Hematopoietic multipotent progenitor cell treated with erythropoietin and hydrocortisone succinate and interleukin-3 and kit ligand, for 4 days (in vitro differentiated cells): ENCODE results near the gene C18orf32.
"Not testable (repeated sequence)": the region's sequence is repeated elsewhere in the genome, so short reads cannot be mapped to it uniquely, and the experiment has no call there.

Experiments
- DNase-seq: peaks from one replicate; pipeline ENCODE4 v3.0.0-alpha.2; 2015

Gene C18orf32

DNA sequence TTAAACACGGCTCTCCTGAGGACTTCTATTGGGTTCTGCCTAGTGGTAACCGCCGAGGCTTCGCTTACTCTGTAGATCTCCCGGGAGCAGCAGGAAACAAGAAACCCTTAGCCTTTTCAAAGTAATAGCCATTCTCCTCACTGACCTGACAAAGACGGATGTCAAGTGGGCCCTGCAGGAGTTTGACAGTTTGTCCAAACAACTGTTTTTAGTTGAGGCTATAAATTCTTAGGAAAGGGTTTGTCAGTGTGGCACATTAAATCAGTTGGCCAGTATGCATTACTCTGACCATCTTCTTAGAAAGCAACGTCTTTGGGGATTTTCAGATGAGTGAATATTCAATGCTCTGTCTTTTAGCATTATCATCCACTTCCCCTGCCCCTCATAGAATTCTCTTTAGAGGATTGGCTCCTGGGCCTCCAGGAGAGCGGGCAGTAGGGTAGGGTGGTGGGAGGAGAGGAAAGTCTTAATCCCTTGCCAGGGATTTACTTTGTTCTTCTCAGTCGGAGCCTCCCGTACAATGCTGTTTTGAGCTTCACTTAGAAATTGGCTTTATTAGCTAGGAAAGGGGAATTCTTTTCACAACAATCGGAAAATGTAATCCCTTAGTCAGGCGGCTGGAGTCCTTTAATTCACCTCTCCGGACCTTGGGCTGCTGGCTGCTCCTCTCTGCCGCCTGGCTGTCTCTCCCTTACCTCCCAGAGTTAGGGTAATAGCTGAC, 13.3 kb upstream of the C18orf32 start:
- no peak for DNase-seq

DNA sequence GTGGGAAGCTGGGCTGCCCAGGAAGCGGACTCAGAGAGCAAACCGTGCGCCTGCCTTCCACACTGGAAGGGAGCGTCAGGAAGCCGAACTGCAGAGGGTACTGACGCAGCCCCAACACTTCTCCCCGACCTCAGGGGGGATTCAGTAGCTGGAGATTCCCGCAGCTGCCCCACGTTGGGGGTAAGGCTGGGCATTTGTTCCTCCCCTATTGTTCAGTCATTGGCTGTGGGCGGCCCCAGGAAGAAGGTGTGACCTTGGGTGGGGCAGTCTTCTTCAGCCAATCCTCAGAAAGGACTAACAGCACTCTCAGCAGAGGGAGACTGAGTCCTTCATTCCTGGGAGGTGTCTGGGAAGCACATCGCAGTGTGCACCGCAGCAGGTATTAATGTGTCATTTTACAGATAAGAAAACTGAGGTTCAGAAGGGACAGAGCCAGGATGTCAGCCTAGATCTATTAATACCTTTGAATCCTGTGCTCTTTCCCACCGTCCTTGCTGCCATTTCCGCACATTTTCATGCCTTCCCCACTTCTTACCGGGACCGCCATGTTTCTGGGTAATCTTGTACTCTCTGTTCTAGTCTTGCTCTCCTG, 12.1 kb upstream of the C18orf32 start:
- DNase-seq: no peak

DNA sequence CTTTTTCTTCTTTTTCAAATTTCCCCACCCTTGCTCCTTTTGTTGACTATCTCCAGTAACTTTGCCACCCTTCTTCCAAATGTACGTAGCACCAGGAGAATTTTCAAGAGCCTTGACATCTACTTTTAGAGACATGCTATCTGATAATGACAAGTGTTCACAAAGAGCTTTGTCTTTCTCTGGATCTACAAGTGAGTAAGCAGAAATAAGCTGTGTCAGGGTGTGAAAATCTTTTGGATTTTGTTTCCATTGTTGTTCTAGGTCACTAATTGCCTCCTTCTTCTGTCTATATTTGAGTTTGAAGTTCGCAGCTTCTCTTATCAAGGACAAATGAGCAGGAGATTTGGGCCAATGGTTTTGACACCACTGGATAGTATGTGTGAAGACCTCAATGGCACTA, 8.4 kb upstream of the C18orf32 start:
- DNase-seq: no peak

DNA sequence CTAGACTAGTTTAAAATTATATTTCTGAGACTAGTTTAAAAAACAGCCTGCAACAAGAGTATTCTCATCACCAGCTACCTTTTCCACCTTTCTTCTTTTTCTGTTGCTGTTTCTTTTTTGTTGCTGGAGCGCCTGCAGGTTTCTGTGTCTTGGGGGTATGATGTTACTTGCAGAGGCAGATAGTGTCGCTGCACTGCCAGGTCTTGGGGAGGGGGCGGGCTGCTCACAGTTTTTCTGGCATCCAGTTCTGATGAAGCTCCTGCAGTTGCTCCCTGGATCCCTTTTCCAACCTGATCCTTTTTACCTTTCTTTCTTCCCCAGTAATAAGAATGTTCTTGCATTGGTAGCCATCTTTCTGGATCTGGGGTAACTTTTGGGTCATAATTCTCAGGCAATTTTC, 8.0 kb upstream of the C18orf32 start:
- DNase-seq: no peak

DNA sequence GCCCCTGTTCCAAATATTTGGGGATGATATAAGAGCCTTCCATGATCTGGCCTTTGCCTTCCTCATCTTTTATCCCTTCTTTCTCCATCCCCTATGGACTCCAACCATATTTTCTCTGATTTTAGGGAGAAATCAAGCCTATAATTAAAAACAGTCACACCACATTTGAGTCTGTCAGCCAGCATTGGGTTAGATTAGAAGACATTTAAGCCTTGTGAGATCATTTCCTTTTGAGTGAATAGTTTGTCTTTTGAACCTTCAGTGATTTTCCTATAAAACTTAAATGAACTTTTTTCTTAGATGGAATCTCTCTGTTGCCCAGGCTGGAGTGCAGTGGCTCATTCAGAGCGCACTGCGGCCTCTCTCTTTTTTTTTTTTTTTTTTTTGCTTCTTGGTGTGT, 7.6 kb upstream of the C18orf32 start:
- no peak for DNase-seq

DNA sequence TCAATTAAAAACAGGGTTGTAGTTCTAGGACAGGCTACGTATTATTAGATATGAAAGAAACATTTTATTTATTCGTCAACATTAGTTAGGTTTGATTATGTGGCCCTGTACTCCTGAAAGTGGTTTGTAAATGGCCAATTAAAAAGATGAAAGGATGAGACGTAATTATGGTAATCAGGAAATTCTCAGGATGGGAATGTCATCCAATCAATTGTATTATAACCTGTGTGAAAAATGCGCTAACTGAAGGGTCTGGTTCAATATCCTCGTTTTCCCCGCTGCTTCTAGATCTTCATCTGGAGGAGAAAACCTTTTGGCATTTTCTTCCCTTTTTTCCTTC, 5.6 kb upstream of the C18orf32 start:
- no peak for DNase-seq

DNA sequence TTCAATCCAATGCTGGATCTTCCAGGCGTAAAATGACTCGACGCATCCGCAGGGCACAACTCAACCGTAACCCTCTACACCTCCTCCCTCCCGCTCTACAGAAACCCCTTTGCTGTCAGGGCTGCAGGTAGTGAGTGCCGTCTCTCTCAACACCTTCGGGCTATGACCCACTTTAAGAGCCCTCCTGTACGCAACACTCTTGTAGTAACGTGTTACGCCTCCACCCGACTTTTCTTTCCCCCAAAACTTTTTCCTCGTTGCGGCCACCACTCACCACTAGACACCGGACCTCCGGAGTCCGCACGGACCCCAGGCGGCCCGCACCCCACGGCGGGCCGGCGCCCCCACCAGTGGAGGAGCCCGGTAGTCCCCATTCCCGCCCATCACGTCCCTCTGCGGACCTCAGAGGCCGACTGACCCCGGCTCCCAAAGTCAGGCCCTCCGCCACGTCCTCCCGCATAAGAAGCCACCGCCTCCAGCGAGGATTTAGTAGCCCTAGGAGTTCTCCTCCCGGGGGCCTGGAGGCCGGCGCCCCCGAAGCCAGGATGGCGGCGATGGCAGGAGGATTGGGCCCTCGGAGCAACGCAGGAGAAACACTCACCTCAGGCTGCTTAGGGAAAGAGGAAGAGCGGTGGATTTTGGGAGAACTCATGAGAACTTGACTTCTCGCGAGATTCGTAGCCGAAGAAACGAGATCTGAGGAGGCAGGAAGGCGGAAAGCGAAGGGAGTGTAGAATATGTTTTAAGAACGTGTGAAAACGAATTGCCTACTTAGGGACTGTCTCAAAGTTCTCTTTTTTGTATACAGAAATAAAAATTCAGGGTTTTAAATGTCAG, 5.0 kb upstream of the C18orf32 start, which contains the start of gene RPL17:
TSS of gene RPL17 (minus strand) at position 609 of the 837 bp plus-strand sequence.
- DNase-seq: peak; percentile 99

DNA sequence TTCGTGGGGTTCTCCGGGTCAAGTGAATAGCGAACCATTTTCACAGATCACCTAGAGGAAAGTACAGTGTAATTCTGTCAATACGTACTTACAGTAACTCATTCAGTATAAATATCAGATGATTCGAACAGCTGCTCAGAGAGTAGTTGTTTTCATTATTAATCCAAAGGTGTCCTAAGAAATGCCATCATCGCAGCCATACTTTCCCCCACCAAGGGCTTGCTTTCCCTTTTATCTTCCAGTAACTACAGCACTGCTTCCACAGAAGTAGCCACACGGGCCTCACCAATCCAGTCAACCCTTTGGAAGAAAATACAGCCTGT, 4.5 kb upstream of the C18orf32 start:
- no peak for DNase-seq

DNA sequence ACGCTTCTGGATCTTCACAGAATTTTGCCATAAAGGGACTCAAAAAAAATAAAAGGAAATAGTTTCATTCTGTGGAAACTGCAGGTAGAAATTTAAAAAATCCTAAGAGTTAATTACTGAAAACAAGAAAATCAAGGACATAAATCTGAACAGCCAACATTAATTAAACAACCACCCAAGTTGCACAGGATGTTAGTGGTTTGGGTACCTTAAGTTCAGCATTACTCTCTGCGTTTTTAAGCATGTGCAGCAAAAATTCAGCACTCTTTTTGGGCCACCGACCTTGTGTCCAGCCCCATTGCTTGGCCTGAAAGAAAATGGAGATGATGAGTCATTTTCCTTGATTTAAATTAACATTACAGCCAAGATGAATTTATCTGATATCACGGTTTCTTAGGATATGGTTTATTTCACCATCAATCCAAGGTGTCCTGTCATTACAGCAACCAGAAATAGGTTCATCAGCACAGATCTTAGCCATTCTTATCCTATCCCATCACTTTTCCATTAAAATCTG, 3.3 kb upstream of the C18orf32 start:
- DNase-seq: no peak

DNA sequence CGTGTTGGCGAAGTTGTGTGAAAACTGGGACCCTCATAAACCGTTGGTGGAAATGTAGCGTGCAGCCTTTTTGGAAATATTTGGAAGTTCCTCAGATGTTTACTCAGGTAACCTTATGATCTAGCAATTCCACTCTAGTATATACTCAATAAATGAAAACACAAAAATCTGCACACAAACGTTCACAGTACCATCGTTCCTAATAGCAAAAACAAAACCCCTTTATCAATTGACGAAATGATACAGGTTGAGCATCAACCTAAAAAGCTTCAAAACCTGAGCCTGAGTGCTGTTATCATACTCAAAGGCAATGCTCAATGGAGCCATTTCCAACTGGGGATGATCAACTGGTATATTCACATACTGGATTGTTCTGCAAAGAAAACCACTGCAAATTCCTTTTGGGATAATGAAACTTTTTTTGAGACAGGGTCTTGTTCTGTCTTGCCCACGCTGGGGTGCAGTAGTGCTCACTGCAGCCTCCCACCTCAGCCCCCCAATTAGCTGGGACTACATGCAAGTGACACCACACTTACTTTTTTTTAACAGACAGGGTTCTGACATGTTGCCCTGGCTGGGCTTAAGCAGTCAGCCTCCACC, 777 bp upstream of the C18orf32 start:
- DNase-seq: no peak

DNA sequence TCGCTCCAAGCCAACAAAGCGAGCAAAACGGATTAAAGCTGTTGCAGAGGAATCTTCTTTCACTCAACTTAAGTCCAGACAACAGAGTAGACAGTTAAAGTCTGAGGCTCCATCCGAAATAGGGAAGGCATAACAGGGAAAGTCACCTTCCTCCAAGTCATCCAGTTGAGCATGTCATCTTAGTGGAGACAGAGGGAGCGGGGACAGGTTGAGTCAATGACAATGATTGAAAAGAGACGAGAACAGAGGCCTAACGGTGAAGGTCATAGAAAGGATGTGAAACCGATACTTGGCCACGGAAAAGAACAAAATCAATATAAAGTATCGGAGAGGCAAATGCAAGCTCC, 455 bp downstream of the C18orf32 start:
- no peak for DNase-seq

DNA sequence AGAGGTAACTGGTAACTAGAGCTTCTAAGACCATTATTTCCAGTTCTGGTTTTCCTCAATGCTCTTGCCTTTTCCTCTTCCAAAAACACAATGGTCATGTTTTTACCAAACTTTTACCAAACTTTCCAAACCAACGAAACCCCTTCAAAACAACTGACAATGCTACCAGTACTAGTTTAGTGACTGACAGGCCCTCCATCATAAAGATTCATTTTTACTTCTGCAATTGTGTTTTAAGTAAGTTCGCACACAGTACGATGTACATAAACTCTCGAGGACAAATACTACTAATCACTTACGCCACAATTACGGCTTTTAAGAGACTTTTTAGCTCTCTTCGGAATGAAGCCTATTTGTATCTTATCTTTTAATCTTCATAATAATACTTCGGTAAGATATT, 900 bp downstream of the C18orf32 start:
- DNase-seq: peak; percentile 35

DNA sequence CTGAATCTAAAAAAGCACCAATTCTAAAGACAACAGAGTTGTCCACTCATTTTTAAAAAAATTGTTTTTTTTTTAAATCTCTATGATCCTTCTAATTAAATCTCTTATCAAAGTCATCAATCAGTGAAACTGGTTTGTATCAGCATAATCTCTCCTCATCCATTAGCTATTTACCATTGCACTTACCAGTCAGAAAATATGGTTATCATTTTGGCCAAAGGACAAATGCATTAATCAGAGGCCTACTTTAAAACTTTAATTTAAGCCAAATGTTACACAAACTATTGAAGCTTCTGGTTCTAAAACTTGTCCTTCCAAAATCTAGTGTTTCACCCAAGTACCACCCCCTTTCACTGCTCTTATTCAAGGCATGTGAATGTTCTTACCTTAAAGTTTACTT, 3.8 kb downstream of the C18orf32 start:
- DNase-seq: no peak

DNA sequence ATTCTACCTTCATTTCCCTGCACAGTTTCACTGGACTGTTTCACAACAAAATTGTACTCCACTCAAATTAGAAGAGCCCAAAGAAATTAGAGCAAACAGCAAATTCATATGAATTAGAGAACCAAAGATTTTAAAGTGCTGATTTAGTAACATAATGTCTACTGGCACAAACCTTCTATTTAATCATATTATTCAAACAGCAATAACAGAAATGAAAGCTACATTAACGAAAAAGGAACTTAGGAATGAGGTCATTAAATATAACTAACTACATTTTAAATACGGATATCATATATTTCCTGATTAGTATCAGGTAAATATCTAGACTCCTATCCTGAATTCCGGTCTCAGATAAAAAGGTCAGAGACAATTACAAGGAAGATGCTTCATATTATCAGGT, 5.1 kb downstream of the C18orf32 start:
- DNase-seq: no peak

DNA sequence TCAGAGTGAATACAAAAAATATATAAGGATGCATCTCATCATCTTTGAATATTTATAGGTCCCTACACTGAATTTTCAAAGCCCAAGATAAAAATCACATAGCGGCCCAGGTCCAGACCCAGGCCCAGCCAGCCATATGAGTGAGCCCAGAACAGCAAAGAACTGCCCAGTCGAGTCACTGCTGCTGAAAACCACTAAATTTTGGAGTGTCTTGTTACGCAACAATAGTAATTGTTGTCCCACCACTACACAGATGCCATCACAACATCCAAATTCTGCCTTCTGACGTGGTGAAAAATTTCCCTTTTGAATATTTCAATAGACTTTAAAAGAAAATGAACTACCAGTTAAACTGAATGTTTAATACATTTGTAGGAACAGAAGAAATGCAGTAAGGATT, 5.7 kb downstream of the C18orf32 start:
- no peak for DNase-seq

DNA sequence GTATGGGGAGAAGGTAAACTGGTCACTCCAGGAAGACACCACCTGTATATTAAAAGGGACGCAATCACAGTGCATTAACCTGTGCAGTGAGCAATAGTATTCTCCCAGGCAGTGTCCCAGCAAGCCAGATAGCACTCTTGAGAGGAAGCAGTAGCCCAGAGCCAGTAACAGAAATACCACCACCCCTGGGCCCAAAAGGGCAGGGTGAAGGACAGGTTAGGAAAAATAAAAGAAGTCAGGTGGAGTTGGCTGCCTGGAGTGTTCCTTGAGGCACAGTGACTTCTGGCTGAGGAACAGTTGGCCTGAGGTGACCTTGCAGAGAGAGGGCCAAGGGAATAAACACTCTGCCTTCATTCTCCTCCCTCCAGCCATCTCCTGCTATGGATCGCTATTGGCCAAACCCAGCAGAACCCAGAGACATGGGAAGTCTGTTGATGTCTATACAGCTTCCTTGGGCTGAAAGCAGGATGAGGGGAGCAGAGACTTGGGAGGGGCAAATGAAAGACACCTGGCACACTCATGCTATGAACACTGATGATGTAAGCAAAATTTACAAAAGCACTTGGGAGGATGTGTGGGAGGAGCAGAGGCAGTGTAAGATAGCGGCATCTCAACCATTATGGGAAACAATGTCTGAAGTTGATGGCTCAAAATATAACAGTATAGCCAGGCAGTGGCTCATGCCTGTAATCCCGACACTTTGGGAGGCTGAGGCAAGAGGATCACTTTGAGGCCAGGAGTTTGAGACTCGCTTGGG, 7.5 kb downstream of the C18orf32 start:
- DNase-seq: no peak

DNA sequence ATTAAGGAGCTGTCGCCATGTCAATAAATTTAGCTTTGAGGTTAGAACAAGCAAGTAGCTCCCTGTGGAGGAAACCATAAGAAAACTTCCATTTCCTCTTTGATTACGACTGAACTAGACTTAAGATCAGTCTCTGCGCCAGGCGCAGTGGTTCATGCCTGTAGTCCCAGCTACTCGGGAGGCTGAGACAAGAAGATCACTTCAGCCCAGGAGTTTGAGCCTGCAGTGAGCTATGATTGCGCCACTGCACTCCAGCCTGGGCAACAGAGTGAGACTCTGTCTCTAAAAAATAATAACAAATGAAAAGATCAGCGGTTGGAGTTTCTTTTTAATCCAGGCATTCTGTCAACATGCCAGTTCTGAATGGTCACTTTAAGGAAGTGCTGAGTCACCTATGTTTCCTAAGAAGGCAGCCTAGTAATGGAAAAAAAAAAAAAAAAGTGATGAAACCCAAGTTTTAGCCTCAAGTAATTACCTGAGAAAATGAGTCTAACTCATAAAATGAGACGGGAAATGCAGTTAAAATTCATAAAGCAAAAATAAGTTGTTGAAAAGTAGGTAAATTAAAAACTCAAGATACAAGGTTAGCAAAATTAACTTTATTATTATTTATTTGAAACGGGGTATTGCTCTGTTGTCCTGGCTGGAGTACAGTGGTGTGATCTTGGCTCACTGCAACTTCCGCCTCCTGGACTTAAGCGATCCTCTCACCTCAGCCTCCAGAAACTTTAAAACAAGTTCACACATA, 10.2 kb downstream of the C18orf32 start:
- peak; percentile 86 for DNase-seq

DNA sequence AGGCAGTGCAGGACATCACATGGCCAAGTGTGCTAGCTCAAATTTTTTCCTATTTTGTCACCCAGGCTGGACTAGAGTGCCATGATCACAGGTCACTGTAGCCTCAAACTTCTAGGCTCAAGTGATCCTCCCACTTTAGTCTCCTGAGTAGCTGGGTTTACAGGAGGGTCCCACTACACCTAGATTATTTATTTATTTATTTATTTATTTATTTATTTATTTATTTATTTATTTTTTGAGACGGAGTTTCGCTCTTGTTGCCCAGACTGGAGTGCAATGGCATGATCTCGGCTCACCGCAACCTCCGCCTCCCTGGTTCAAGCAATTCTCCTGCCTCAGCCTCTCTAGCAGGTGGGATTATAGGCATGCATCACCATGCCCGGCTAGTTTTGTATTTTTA, 12.1 kb downstream of the C18orf32 start:
- not testable (repeated sequence) for DNase-seq

DNA sequence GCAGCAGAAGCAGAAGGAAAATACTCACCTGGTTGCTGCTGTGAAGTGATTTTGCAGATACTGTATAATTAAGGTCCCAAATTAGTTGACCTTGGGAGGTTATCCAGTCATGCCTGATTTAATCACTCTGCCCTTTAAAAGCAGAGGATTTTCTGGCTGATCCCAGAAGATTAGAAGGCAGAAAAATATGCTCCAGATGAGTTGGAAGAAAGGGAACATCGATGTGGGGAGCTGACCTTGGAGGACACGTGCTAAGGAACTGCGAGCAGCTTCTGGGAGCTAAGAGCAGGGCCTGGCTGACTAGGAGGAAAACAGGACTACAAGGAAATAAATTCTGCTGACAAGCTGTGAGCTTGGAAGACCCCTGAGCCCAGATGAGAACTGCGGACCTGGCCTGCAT, 13.3 kb downstream of the C18orf32 start:
- no peak for DNase-seq

DNA sequence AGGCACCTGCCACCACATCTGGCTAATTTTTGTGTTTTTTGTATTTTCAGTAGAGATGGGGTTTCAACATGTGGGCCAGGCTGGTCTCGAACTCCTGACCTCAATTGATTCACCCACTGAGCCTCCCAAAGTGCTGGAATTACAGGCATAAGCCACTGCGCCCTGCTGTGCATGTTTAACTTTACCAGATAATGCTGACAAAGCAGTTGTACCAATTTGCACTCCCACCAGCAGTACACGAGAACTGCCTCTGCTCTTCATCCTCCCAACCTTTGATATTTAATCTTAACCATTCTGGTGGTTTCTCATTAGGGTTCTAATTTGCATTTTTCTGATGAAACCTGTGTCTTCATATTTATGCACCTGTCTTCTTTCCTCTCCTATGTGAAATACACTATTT, 14.6 kb downstream of the C18orf32 start:
- no peak for DNase-seq

DNA sequence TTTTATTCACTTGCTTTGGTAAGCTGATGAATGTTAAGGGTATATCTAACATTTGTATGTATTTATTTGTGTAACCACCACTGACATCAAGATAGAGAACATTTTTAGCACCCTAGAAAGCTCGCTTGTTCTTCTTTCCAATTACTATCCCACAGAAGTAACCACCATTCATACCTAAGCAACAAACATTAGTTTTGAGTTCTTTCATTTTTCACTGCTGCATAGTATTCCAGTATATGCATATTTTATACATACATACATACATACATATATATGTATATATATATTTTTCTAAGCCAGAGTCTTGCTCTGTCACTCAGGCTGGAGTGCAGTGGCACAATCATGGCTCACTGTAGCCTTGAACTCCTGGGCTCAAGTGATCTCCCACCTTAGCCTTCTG, 15.5 kb downstream of the C18orf32 start:
- DNase-seq: no peak

DNA sequence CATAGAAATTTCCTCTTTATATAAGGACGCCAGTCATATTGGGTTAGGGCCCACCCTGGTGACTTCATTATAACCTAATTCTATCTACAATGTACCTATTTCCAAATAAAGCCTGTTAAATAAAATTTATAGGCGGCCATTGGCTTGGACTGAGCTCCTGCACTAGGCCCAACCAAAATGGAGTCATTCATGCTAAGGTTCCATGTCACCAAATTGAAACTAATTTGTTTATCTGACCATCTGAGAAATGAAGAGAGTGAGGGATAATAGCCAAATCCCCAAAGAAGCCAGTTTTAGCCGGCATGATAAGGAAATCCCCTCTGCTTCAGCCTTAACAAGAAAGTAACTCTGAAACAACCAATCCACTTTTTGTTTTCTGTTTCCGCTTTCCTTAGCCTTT, 19.4 kb downstream of the C18orf32 start:
- DNase-seq: no peak
